GOT3 (cell line): ENCODE data around the gene GAST.
A peak's percentile ranks its signal among the peaks of the same experiment; 100 is the strongest.
"Not testable (repeated sequence)": the region's sequence is repeated elsewhere in the genome, so short reads cannot be mapped to it uniquely, and the experiment has no call there.

Experiments used
- DNase-seq: peaks from one replicate; lab custom pipeline; 2025; ENCODE audit warnings: mixed read lengths; lab: John Stamatoyannopoulos, UW

GAST gene

GRCh38 chr17:41683441-41684007 is 28.6 kb upstream of the GAST start:
- DNase-seq: no peak

- no peak for DNase-seq
Observed at GRCh38 chr17:41684035-41684434, 28.1 kb upstream of the GAST start.

GRCh38 chr17:41685753-41686152 is 26.4 kb upstream of the GAST start:
- DNase-seq: not testable (repeated sequence)

DNA sequence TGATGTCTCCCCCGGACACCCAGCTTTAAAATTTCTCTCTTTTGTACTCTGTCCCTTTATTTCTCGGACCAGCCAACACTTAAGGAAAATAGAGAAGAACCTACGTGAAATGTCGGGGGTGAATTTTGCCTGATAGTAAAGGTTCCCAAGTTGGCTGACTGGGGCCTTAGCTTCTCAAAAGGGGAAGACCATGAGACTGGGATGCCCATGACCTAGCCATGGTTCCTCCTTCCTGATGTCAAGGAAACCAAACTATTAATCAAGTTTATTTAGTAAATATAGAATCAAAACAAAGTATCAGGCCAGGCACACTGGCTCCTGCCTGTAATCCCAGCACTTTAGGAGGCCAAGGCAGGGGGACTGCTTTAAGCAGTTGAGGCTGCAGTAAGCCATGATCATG is 25.9 kb upstream of the GAST start:
- DNase-seq: no peak

GRCh38 chr17:41687828-41688640 is 24.1 kb upstream of the GAST start:
- no peak for DNase-seq

GRCh38 chr17:41688641-41689496 is 23.3 kb upstream of the GAST start, which contains the start of gene EIF1:
Gene EIF1 (plus strand): TSS chr17:41688885. CDS start chr17:41689039, 154 bp downstream.
- DNase-seq: peak; percentile 97

GRCh38 chr17:41689497-41690299 is 22.4 kb upstream of the GAST start:
- no peak for DNase-seq

- DNase-seq: no peak
Observed at GRCh38 chr17:41690497-41690896, 21.6 kb upstream of the GAST start.

DNA sequence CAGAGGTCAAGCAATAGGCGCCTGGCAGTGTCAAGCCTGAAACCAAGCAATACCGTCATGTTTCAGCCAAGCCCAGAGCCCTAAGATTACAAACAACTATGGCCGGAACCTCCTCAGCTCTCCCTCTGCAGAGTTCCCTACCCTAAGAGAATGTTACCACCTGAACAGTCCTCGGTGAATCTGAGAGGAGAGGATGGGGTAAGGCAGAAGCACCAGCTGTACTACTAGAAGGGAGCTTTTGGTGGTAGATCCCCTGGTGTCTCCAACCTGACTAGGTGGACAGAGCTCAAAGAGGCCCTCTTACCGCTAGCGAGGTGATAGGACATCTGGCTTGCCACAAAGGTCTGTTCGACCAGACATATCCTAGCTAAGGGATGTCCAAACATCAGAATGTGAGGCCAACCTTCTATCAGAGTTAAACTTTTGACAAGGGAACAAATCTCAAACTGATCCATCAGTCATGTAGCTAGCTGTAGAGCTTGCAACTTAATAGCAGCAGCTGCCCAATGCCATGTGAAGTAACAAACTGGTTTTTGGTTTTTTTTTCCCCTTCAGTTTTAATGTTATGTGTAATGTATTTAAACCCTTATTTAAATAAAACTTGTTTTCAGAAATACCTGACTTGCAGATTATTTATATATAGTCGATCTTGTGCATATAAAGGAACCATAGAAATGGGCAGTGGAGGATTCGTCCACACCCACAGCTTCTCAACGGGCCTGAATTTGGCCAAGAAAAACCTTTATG is 20.9 kb upstream of the GAST start:
- no peak for DNase-seq

DNA sequence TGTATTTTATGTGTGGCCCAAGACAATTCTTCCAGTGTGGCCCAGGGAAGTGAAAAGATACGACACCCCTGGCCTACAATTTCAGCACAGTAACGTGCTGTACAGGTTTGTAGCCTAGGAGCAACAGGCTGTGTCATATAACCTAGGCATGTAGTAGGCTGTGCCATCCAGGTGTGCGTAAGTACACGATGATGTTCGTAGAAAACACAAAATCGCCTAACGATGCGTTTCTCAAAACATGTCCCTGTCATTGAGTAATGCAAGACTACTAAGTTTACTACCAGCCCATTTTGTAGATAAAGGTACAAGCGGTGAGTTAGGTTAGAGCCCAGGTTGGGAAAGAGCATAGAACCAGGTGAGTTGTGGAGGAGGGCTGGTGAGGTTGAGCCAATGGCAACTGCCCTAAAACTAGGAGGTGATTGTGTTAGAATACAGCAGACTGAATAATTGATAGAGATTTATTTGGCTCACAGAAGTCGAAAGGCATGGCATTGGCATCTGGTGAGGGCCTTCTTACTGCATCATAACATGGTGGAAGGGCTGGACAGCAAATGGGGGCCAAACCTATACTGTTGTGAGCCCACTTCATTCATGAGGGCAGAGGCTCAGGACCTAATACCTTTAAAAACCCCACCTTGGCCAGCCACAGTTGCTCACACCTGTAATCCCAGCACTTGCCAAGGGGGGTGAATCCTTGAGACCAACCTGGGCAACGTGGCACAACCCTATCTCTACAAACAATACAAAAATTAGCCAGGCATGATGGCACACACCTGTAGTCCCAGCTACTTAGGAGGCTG is 19.2 kb upstream of the GAST start:
- no peak for DNase-seq

DNA sequence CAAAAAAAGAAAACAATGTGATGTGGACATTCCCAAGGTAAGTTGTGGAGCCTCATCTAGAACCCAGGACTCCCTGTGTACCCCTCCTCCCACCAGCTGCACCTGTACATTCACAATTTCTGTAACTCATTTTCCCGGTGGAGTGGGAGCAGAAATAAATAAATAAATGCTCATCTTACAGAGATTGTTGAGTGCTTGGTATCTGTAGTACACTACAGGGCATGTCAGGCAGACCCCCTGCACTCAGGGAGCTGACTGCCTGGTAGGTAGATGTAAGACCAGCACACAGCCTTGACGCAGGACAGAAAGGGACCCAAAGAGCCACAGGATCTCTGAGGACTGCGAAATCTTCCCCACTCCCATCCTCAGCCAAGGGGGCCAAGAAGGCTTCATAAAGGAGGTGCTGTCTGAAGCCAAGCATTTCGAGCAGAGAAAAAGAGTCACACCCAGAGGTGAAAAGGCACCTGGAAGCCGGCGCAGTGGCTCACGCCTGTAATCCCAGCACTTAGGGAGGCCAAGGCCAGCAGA is 16.9 kb upstream of the GAST start:
- no peak for DNase-seq

DNA sequence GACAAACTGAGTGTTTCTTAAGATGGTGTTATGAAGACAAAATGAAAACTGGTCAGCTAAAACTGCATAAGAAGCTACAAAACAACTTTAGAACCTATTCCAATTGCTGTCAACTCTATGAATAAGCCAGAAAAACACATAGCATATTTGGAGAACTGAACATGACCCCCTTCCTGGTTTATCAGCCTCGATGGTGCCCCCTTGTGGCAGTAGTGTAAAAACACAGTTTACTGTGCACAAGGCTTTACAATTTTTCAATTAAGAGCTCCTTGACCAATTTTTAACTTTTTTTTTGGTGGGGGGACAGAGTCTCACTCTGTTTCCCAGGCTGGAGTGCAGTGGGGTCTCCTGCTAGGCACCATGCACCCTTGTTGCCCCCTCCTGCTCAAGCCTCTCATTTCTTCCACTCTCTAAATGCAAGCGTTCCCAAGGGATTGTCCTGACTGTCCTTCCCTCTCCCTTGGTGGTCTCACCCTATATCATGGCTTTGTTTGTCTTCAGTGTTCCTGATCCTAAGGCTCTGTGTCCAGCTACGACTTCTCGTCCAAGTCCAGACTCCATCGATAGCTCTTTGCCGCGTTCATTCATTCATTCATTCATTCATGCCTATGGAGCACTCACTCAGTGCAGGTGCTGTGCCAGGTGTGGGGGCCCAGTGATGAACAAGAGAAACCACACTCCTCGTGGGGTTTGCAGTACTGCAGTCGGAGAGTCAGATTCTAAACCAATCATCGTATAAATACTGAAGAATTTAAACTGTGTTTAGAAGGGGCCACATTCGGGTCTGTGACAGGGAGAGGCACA is 16.0 kb upstream of the GAST start:
- no peak for DNase-seq

- no peak for DNase-seq
Observed at GRCh38 chr17:41697122-41697962, 14.8 kb upstream of the GAST start.

DNA sequence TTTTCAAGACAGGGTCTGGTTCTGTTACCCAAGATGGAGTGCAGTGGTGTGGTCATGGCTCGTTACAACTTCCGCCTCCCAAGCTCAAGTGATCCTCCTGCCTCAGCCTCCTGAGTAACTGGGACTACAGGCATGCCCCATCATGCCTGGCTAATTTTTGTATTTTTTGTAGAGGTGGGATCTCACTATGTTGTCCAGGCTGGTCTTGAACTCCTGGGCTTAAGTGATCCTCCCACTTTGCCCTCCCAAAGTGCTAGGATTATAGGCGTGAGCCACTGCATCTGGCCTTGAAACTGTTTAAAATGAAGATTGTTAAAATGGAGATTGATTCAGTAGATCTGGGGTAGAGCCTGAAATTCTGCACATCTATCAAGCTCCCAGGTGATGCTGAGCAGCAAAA is 11.3 kb upstream of the GAST start:
- DNase-seq: not testable (repeated sequence)

DNA sequence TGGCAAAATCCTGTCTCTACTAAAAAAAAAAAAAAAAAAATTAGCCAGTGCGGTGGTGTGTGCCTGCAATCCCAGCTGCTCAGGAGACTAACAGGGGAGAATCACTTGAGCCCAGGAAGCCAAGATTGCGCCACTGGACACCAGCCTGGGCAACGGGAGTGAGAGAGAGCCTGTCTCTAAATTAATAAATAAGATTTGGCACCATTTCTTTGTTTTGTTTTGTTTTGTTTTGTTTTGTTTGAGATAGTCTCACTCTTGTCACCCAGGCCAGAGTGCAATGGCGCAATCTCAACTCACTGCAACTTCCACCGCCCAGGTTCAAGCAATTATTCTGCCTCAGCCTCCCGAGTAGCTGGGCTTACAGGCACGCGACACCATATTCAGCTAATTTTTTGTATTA is 9.4 kb upstream of the GAST start:
- no peak for DNase-seq

GRCh38 chr17:41705271-41705991 is 6.7 kb upstream of the GAST start:
- DNase-seq: no peak
